ENCODE measurements around the gene COX7B2.

COX7B2 gene

DNA sequence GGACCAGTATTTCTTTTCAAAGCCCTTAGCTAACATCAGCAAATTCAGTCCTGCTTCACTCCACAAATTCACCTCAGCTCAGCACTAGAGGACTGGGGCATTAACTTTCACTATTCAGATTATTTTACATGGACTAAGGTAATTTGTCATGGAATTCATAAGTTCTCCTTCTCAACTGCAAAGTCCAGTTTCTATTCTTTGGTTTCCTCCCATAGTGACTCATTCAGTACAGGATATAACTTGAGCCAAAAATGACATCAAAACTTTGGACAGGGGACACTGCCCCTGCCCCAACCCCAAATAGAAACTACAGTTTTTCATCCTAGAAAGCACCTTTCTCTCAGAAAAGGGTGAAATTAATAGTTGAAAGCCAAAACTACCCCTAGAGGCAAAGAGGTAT is 52.7 kb downstream of the COX7B2 start:
- DNase-seq (ENCODE audit: insufficient read length, low spot score) (no peak), FAIRE-seq (no peak)
- TF ChIP-seq SPI1 (IDR thresholded peaks at IDR 0.05; ENCODE audit: low read depth, low read length): no peak
- no peak for TF ChIP-seq PAX5 (IDR thresholded peaks at IDR 0.05; ENCODE audit: insufficient read depth, low read length, severe bottlenecking)
- no peak for TF ChIP-seq POLR2AphosphoS5 (IDR thresholded peaks at IDR 0.05; ENCODE audit: low read depth, low read length)
- TF ChIP-seq TAF1 (IDR thresholded peaks at IDR 0.05; ENCODE audit: low read depth, low read length): no peak
- TF ChIP-seq POLR2A (IDR thresholded peaks at IDR 0.05; ENCODE audit: low read depth, low read length): no peak

- no peak for DNase-seq (ENCODE audit: insufficient read length, low spot score)
- no peak for FAIRE-seq
- no peak for TF ChIP-seq POU2F2 (IDR thresholded peaks at IDR 0.05; ENCODE audit: low read depth, low read length)
Measured at GRCh38 chr4:46852800-46853199, 56.2 kb downstream of the COX7B2 start.

DNA sequence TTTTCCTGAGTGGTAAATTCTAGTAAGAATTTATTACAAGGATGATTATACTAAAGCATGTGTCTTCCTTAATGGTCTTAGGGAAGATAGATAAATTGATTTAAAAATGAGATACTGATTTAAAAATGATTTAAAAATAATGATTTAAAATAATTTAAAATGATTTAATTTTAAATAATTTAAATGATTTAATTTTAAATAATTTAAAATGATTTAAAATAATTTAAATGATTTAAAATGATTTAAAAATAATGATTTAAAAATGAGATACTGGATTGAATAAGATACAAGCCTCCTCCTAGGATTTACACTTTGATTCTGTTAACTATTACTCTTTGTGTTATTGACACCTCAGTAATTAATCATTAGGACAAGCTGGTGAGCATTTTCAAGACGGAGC is 59.0 kb downstream of the COX7B2 start:
- no peak for TF ChIP-seq POLR2A (IDR thresholded peaks at IDR 0.05; ENCODE audit: low read depth, low read length)
- no peak for TF ChIP-seq POLR2AphosphoS5 (IDR thresholded peaks at IDR 0.05; ENCODE audit: low read depth, low read length)
- FAIRE-seq (no peak), DNase-seq (ENCODE audit: insufficient read length, low spot score) (no peak)

DNA sequence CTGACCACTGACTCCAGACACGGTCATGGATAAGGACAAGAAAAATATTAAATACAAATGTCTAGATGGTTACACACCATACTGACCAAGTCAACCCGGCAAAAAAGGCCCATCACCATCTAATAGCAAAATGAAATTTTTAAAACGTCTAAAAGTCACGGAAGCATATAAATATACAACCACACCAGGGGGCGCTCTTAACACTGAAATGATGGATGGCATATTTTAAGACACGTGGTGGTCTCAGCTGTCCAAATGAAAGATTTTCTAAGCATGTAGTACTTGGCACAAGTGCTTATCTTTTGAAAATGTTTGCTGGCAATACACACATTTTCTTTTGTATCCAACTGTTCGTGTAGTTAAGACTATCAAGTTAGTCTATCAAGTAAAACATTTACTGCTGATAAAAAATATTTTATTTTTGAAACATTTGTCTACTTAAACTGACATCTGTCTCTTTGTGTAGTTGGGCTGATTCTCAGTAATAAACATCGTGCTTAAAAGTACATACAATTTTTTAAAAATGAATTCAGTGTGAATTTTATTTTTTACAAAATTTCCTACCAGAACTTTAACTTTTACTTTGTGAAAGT is 64.6 kb downstream of the COX7B2 start:
- no peak for TF ChIP-seq SPI1 (IDR thresholded peaks at IDR 0.05; ENCODE audit: low read depth, low read length)
- TF ChIP-seq TAF1 (IDR thresholded peaks at IDR 0.05; ENCODE audit: low read depth, low read length): no peak
- TF ChIP-seq POU2F2 (IDR thresholded peaks at IDR 0.05; ENCODE audit: low read depth, low read length): no peak
- TF ChIP-seq POLR2AphosphoS5 (IDR thresholded peaks at IDR 0.05; ENCODE audit: low read depth, low read length): no peak
- TF ChIP-seq PAX5 (IDR thresholded peaks at IDR 0.05; ENCODE audit: insufficient read depth, low read length, severe bottlenecking): no peak
- TF ChIP-seq POLR2A (IDR thresholded peaks at IDR 0.05; ENCODE audit: low read depth, low read length): no peak
- DNase-seq (ENCODE audit: insufficient read length, low spot score) (no peak), FAIRE-seq (no peak)

- DNase-seq (ENCODE audit: insufficient read length, low spot score) (no peak), FAIRE-seq (no peak)
- TF ChIP-seq TAF1 (IDR thresholded peaks at IDR 0.05; ENCODE audit: low read depth, low read length): no peak
- TF ChIP-seq POLR2A (IDR thresholded peaks at IDR 0.05; ENCODE audit: low read depth, low read length): no peak
- TF ChIP-seq POLR2AphosphoS5 (IDR thresholded peaks at IDR 0.05; ENCODE audit: low read depth, low read length): no peak
- TF ChIP-seq PAX5 (IDR thresholded peaks at IDR 0.05; ENCODE audit: insufficient read depth, low read length, severe bottlenecking): no peak
- TF ChIP-seq POU2F2 (IDR thresholded peaks at IDR 0.05; ENCODE audit: low read depth, low read length): no peak
- TF ChIP-seq SPI1 (IDR thresholded peaks at IDR 0.05; ENCODE audit: low read depth, low read length): no peak
Measured at GRCh38 chr4:46839128-46839527, 69.9 kb downstream of the COX7B2 start.

GRCh38 chr4:46837639-46838038 is 71.4 kb downstream of the COX7B2 start:
- no peak for DNase-seq (ENCODE audit: insufficient read length, low spot score)
- TF ChIP-seq PAX5 (IDR thresholded peaks at IDR 0.05; ENCODE audit: insufficient read depth, low read length, severe bottlenecking) (no peak), TAF1 (IDR thresholded peaks at IDR 0.05; ENCODE audit: low read depth, low read length) (no peak), SPI1 (IDR thresholded peaks at IDR 0.05; ENCODE audit: low read depth, low read length) (no peak), POLR2A (IDR thresholded peaks at IDR 0.05; ENCODE audit: low read depth, low read length) (no peak), POLR2AphosphoS5 (IDR thresholded peaks at IDR 0.05; ENCODE audit: low read depth, low read length) (no peak), POU2F2 (IDR thresholded peaks at IDR 0.05; ENCODE audit: low read depth, low read length) (no peak)
- FAIRE-seq: no peak

DNA sequence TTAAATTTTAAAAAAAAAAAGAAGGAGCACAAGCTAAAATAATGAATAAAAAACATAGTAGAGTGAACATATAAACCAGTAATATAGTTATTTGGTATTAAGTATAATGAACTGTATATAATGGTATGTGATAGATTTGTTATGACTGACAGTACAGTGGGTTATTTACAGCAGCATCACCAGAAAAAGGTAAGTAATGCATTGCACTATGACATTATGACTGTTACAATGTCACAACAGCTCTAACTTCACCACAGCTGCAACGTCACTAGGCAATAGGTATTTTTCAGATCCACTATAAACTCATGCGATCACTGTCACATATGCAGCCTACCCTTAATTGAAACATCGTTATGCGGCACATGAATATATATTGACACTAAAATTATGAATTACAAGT is 72.5 kb downstream of the COX7B2 start:
- FAIRE-seq (peak; percentile 45), DNase-seq (ENCODE audit: insufficient read length, low spot score) (no peak)
- no peak for TF ChIP-seq POLR2AphosphoS5 (IDR thresholded peaks at IDR 0.05; ENCODE audit: low read depth, low read length)
- no peak for TF ChIP-seq POU2F2 (IDR thresholded peaks at IDR 0.05; ENCODE audit: low read depth, low read length)
- TF ChIP-seq TAF1 (IDR thresholded peaks at IDR 0.05; ENCODE audit: low read depth, low read length): no peak
- TF ChIP-seq POLR2A (IDR thresholded peaks at IDR 0.05; ENCODE audit: low read depth, low read length): no peak
- TF ChIP-seq SPI1 (IDR thresholded peaks at IDR 0.05; ENCODE audit: low read depth, low read length): no peak
- TF ChIP-seq PAX5 (IDR thresholded peaks at IDR 0.05; ENCODE audit: insufficient read depth, low read length, severe bottlenecking): no peak

- no peak for FAIRE-seq
Measured at GRCh38 chr4:46830971-46831454, 78.0 kb downstream of the COX7B2 start.

GRCh38 chr4:46820154-46820553 is 88.9 kb downstream of the COX7B2 start:
- TF ChIP-seq TAF1 (IDR thresholded peaks at IDR 0.05; ENCODE audit: low read depth, low read length) (no peak), POU2F2 (IDR thresholded peaks at IDR 0.05; ENCODE audit: low read depth, low read length) (no peak), SPI1 (IDR thresholded peaks at IDR 0.05; ENCODE audit: low read depth, low read length) (no peak), POLR2A (IDR thresholded peaks at IDR 0.05; ENCODE audit: low read depth, low read length) (no peak), PAX5 (IDR thresholded peaks at IDR 0.05; ENCODE audit: insufficient read depth, low read length, severe bottlenecking) (no peak), POLR2AphosphoS5 (IDR thresholded peaks at IDR 0.05; ENCODE audit: low read depth, low read length) (no peak)
- DNase-seq (ENCODE audit: insufficient read length, low spot score) (no peak), FAIRE-seq (no peak)

More at GRCh38 chr4:46830971-46831454, 78.0 kb downstream of the COX7B2 start:
- DNase-seq (ENCODE audit: insufficient read length, low spot score): no peak
- TF ChIP-seq POLR2AphosphoS5 (IDR thresholded peaks at IDR 0.05; ENCODE audit: low read depth, low read length): no peak
- TF ChIP-seq POLR2A (IDR thresholded peaks at IDR 0.05; ENCODE audit: low read depth, low read length): no peak
- no peak for TF ChIP-seq SPI1 (IDR thresholded peaks at IDR 0.05; ENCODE audit: low read depth, low read length)
- TF ChIP-seq POU2F2 (IDR thresholded peaks at IDR 0.05; ENCODE audit: low read depth, low read length): no peak
- TF ChIP-seq TAF1 (IDR thresholded peaks at IDR 0.05; ENCODE audit: low read depth, low read length): no peak
- no peak for TF ChIP-seq PAX5 (IDR thresholded peaks at IDR 0.05; ENCODE audit: insufficient read depth, low read length, severe bottlenecking)

DNA sequence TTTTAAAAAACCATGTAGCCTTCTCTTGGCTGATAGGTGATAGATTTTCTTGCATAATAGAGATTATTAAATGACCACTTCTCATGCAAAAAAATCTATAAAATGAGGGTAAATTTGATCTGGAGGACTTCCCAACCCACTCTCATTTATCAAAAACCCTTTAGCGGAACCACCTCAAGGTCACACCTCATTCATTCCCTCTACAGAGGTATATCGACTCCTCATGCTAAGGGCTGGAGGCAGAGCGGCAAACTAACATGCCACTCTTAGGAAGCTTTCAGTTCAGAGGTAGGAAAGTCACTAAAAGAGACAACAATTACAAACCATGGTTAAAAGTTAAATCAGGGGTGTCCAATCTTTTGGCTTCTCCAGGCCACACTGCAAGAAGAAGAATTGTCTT is 90.0 kb downstream of the COX7B2 start:
- FAIRE-seq (no peak), DNase-seq (ENCODE audit: insufficient read length, low spot score) (no peak)

More for the DNA sequence above, 90.0 kb downstream of the COX7B2 start:
- TF ChIP-seq PAX5 (IDR thresholded peaks at IDR 0.05; ENCODE audit: insufficient read depth, low read length, severe bottlenecking): no peak
- no peak for TF ChIP-seq POLR2AphosphoS5 (IDR thresholded peaks at IDR 0.05; ENCODE audit: low read depth, low read length)
- TF ChIP-seq TAF1 (IDR thresholded peaks at IDR 0.05; ENCODE audit: low read depth, low read length): no peak
- TF ChIP-seq POU2F2 (IDR thresholded peaks at IDR 0.05; ENCODE audit: low read depth, low read length): no peak
- no peak for TF ChIP-seq SPI1 (IDR thresholded peaks at IDR 0.05; ENCODE audit: low read depth, low read length)
- no peak for TF ChIP-seq POLR2A (IDR thresholded peaks at IDR 0.05; ENCODE audit: low read depth, low read length)
